Measurements from ENCODE around the gene COLEC11. TPM values are rescaled to one million over a fixed set of nuclear protein-coding genes. Genes with fewer than 3 reads are reported as not detected.
"Not testable (repeated sequence)": the region's sequence is repeated elsewhere in the genome, so short reads cannot be mapped to it uniquely, and the experiment has no call there.

The COLEC11 gene
- total RNA-seq, 1 experiment from 2014 or later: 0.39 TPM

DNA sequence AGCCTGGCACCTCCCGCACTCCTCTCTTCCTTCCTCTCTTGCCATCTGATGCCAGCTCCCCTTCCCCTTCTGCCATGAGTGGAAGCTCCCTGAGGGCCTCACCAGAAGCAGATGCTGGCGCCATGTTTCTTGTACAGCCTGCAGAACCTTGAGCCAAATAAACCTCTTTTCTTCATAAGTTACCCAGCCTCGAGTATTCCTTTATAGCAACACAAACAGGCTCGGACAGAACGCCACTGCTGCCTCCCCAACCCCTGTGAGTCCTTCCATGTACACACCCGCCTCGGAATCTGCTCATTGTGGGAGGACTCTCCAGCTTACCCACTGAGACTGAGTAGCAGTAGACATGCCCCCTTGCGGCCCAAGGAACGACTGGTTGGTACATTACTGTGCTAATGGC lies 28.1 kb upstream of the COLEC11 start:
- Histone ChIP-seq H3K79me1 (ENCODE audit: insufficient read depth, low read depth, low read length, poor library complexity, severe bottlenecking) (no peaks in the 10 kb centered on the region), H2BK120ac (ENCODE audit: low read depth, low read length, poor library complexity, severe bottlenecking) (no peak overlapping the region), H2BK12ac (ENCODE audit: insufficient read length, low read depth, low read length) (no peak overlapping the region), H3K56ac (ENCODE audit: insufficient read length, low read depth, low read length) (no peak overlapping the region), H3K79me2 (ENCODE audit: insufficient read depth, low read length) (no peaks in the 10 kb centered on the region), H4K20me1 (ENCODE audit: control insufficient read depth, insufficient read depth, insufficient read length) (peaks cover 4% of the 10 kb centered on the region), H3K4ac (ENCODE audit: low read depth, low read length) (no peak overlapping the region), H3T11ph (ENCODE audit: low read length) (no peak overlapping the region), H2BK20ac (ENCODE audit: low read depth, low read length, poor library complexity, severe bottlenecking) (no peak overlapping the region), H3K23me2 (ENCODE audit: insufficient read length, low read depth, low read length, poor library complexity, severe bottlenecking) (no peaks in the 10 kb centered on the region), H4K8ac (replicated peaks; ENCODE audit: insufficient read length, low read depth, low read length) (no peak overlapping the region), H3K4me1 (ENCODE audit: insufficient read depth, low read length) (no peaks in the 10 kb centered on the region), H4K5ac (ENCODE audit: insufficient read length, low read depth, low read length) (no peak overlapping the region), H2AFZ (ENCODE audit: low read length) (no peak overlapping the region), H4K91ac (ENCODE audit: insufficient read length, low read depth, low read length) (no peak overlapping the region), H3K27ac (ENCODE audit: insufficient read length, low read depth, low read length) (no peak overlapping the region), H3K27me3 (ENCODE audit: insufficient read depth, low read length) (no peaks in the 10 kb centered on the region), H3K9ac (ENCODE audit: extremely low read depth, insufficient read length, low read length) (no peak overlapping the region), H3K14ac (ENCODE audit: insufficient read depth, low read length) (no peak overlapping the region), H3K18ac (ENCODE audit: insufficient read length, low read depth, low read length) (no peak overlapping the region), H3K4me2 (ENCODE audit: insufficient read depth, insufficient read length, low read length) (no peak overlapping the region), H3K9me3 (ENCODE audit: control insufficient read depth, low read depth, low read length) (no peaks in the 10 kb centered on the region), H3K23ac (ENCODE audit: insufficient read length, low read depth, low read length) (no peak overlapping the region), H2BK5ac (ENCODE audit: insufficient read length, low read length) (no peak overlapping the region), H2AK5ac (ENCODE audit: insufficient read length, low read length) (no peak overlapping the region), H2BK15ac (ENCODE audit: low read depth, low read length) (no peak overlapping the region)
- H3K36me3 Mint-ChIP-seq (ENCODE audit: insufficient read depth in 1 of 3, low read depth in 3 of 3): peaks cover 1 to 13% (median 4%) of the 10 kb centered on the region in 3 experiments; a peak in 3 of 7 replicates
- H3K9me3 Mint-ChIP-seq: no peaks in the 10 kb centered on the region
- H3K27ac Mint-ChIP-seq: no peak overlapping the region; a peak in 3 of 7 replicates
- peaks cover 4% of the 10 kb centered on the region for H3K27me3 Mint-ChIP-seq (ENCODE audit: low read depth)
- H3K4me3 Mint-ChIP-seq: no peak overlapping the region
- DNase-seq: no peak
- TF ChIP-seq, protein P1, sequence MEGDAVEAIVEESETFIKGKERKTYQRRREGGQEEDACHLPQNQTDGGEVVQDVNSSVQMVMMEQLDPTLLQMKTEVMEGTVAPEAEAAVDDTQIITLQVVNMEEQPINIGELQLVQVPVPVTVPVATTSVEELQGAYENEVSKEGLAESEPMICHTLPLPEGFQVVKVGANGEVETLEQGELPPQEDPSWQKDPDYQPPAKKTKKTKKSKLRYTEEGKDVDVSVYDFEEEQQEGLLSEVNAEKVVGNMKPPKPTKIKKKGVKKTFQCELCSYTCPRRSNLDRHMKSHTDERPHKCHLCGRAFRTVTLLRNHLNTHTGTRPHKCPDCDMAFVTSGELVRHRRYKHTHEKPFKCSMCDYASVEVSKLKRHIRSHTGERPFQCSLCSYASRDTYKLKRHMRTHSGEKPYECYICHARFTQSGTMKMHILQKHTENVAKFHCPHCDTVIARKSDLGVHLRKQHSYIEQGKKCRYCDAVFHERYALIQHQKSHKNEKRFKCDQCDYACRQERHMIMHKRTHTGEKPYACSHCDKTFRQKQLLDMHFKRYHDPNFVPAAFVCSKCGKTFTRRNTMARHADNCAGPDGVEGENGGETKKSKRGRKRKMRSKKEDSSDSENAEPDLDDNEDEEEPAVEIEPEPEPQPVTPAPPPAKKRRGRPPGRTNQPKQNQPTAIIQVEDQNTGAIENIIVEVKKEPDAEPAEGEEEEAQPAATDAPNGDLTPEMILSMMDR (conservative IDR thresholded peaks at IDR 0.05): no peak
- WGBS (ENCODE audit: extremely low coverage, insufficient read length, low lambda C conversion rate): no CpG with 5 or more reads among the region's 9 CpGs
- H3K4me1 Mint-ChIP-seq: no peaks in the 10 kb centered on the region; a peak in 1 of 4 replicates

DNA sequence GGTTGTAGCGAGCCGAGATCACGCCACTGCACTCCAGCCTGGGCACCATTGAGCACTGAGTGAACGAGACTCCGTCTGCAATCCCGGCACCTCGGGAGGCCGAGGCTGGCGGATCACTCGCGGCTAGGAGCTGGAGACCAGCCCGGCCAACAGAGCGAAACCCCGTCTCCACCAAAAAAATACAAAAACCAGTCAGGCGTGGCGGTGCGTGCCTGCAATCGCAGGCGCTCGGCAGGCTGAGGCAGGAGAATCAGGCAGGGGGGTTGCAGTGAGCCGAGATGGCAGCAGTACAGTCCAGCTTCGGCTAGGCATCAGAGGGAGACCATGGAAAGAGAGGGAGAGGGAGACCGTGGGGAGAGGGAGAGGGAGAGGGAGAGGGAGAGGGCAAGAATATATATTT lies 25.3 kb upstream of the COLEC11 start:
- H3K27ac ChIP-seq (ENCODE audit: insufficient read length, low read depth, low read length); H3K18ac ChIP-seq (ENCODE audit: insufficient read length, low read depth, low read length); H2BK120ac ChIP-seq (ENCODE audit: low read depth, low read length, poor library complexity, severe bottlenecking); H3K9ac ChIP-seq (ENCODE audit: extremely low read depth, insufficient read length, low read length); H3K14ac ChIP-seq (ENCODE audit: insufficient read depth, low read length); H3K23ac ChIP-seq (ENCODE audit: insufficient read length, low read depth, low read length); H4K20me1 ChIP-seq (ENCODE audit: control insufficient read depth, insufficient read depth, insufficient read length); H3K4me3 Mint-ChIP-seq; H3K4me1 Mint-ChIP-seq; H3K4me1 ChIP-seq (ENCODE audit: insufficient read depth, low read length); H4K5ac ChIP-seq (ENCODE audit: insufficient read length, low read depth, low read length); H2BK20ac ChIP-seq (ENCODE audit: low read depth, low read length, poor library complexity, severe bottlenecking); H2AK5ac ChIP-seq (ENCODE audit: insufficient read length, low read length); H3K27me3 ChIP-seq (ENCODE audit: insufficient read depth, low read length); H3K23me2 ChIP-seq (ENCODE audit: insufficient read length, low read depth, low read length, poor library complexity, severe bottlenecking); H2BK15ac ChIP-seq (ENCODE audit: low read depth, low read length); H3K4ac ChIP-seq (ENCODE audit: low read depth, low read length); H4K8ac ChIP-seq (replicated peaks; ENCODE audit: insufficient read length, low read depth, low read length); H3K79me2 ChIP-seq (ENCODE audit: insufficient read depth, low read length); DNase-seq; H3K9me3 ChIP-seq (ENCODE audit: control insufficient read depth, low read depth, low read length); H2AFZ ChIP-seq (ENCODE audit: low read length); H2BK12ac ChIP-seq (ENCODE audit: insufficient read length, low read depth, low read length); H4K91ac ChIP-seq (ENCODE audit: insufficient read length, low read depth, low read length); H3K56ac ChIP-seq (ENCODE audit: insufficient read length, low read depth, low read length); H3K27me3 Mint-ChIP-seq (ENCODE audit: low read depth); H3K79me1 ChIP-seq (ENCODE audit: insufficient read depth, low read depth, low read length, poor library complexity, severe bottlenecking); H3K9me3 Mint-ChIP-seq; H3K36me3 Mint-ChIP-seq (ENCODE audit: insufficient read depth in 1 of 3, low read depth in 3 of 3); H2BK5ac ChIP-seq (ENCODE audit: insufficient read length, low read length); H3K27ac Mint-ChIP-seq; H3T11ph ChIP-seq (ENCODE audit: low read length); H3K4me2 ChIP-seq (ENCODE audit: insufficient read depth, insufficient read length, low read length): not testable (repeated sequence)
- WGBS (ENCODE audit: extremely low coverage, insufficient read length, low lambda C conversion rate): no CpG with 5 or more reads among the region's 23 CpGs

All from H9 (cell line).